Omental fat pad (tissue), 4 donors: ENCODE results near the gene CCL8. TPM values are rescaled to one million over a fixed set of nuclear protein-coding genes. Genes with fewer than 3 reads are reported as not detected.

Experiments
- ATAC-seq: fragments of 150-250 bp; one replicate; pipeline ENCODE4 v1.9.1; 2016; ENCODE audit warnings: mild to moderate bottlenecking, moderate library complexity; ENCODE audit not compliant: low FRiP score
- DNase-seq: peaks from one replicate; pipeline ENCODE4 v3.0.0-alpha.2; 2019; ENCODE audit warnings: low spot score
- CTCF ChIP-seq, 3 donors: fragments of 450-650 bp; IDR thresholded peaks; one replicate each; pipeline ENCODE4 v1.5.1; 2016 to 2017; ENCODE audit warnings: antibody characterized with exemption in 3 of 3, mild to moderate bottlenecking in 3 of 3, moderate library complexity in 2 of 3
- total RNA-seq, 4 donors: library from RNA; depleted of rRNA; stranded (reverse); fragments of >200 nt; gene quantifications; one replicate each; pipeline ENCODE4 v1.1.0, GENCODE V29; 2016

CCL8 gene
- total RNA-seq, 4 donors from 2014 or later: 0.56 to 3.4 (median 2.9) TPM

- no peak for TF ChIP-seq CTCF (IDR thresholded peaks at IDR 0.05)
- DNase-seq: no peak
- ATAC-seq: no peak
Measured at GRCh38 chr17:34339138-34339770, 20.0 kb downstream of the CCL8 start.

- no peak for DNase-seq
- TF ChIP-seq CTCF (IDR thresholded peaks at IDR 0.05): no peak
- ATAC-seq: no peak
Measured at GRCh38 chr17:34341916-34342315, 22.7 kb downstream of the CCL8 start.

GRCh38 chr17:34347063-34347462 is 27.8 kb downstream of the CCL8 start:
- no peak for TF ChIP-seq CTCF (IDR thresholded peaks at IDR 0.05)
- ATAC-seq: no peak
- DNase-seq: no peak

GRCh38 chr17:34349751-34350150 is 30.5 kb downstream of the CCL8 start:
- ATAC-seq: no peak
- DNase-seq: no peak
- TF ChIP-seq CTCF (IDR thresholded peaks at IDR 0.05): no peak

- no peak for TF ChIP-seq CTCF (IDR thresholded peaks at IDR 0.05)
- DNase-seq (no peak), ATAC-seq (no peak)
Measured at GRCh38 chr17:34351096-34351495, 31.9 kb downstream of the CCL8 start.

GRCh38 chr17:34352191-34352590 is 33.0 kb downstream of the CCL8 start:
- no peak for ATAC-seq
- no peak for DNase-seq
- no peak for TF ChIP-seq CTCF (IDR thresholded peaks at IDR 0.05)

GRCh38 chr17:34354637-34355036 is 35.4 kb downstream of the CCL8 start:
- ATAC-seq (no peak), DNase-seq (no peak)
- TF ChIP-seq CTCF (IDR thresholded peaks at IDR 0.05): no peak
